Left hindlimb (tissue), 1 donor: ENCODE measurements around the gene RNU1-3.
"Not testable (repeated sequence)": the region's sequence is repeated elsewhere in the genome, so short reads cannot be mapped to it uniquely, and the experiment has no call there.

Source experiments
- DNase-seq: peaks from one replicate; pipeline ENCODE4 v3.0.0-alpha.2; 2018

RNU1-3 gene

DNA sequence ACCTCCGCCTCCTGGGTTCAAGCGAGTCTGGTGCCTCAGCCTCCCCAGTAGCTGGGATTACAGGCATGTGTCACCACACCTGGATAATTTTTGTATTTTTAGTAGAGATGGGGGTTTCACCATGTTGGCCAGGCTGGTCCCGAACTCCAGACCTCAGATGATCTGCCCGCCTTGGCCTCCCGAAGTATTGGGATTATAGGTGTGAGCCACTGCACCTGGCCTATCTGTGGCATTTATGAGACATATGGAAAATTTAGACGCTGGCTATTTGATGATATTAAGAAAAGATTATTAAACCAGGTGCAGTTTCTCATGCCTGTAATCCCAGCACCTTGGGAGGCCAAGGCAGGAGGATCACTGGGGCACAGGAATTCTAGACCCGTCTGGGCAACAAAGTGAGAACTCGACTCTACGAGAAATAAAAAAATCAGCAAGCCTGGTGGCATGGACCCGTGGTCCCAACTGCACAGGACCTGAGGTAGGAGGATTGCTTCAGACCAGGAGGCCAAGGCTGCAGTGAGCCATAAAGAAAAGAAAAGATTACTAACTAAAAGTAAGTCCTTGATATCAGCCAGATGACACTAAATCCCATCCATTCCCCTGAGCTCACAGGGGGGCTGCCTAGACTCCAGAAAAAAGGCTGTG is 30.1 kb downstream of the RNU1-3 start:
- not testable (repeated sequence) for DNase-seq

DNA sequence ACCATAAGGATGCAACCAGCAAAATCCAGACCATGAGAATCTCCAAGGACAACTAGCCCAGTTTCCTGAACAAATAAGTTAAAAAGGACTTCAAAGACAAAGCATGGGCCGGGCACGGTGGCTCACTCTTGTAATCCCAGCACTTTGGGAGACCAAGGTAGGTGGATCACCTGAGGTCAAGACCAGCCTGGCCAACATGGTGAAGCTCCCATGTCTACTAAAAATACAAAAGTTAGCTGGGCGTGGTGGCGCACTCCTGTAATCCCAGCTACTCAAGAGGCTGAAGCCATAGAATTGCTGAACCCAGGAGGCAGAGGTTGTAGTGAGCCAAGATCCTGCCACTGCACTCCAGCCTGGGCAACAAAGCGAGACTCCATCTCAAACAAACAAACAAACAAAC is 30.8 kb downstream of the RNU1-3 start:
- DNase-seq, result peak; percentile 19

GRCh38 chr1:16633540-16634282 is 33.0 kb downstream of the RNU1-3 start:
- DNase-seq, result not testable (repeated sequence)

DNA sequence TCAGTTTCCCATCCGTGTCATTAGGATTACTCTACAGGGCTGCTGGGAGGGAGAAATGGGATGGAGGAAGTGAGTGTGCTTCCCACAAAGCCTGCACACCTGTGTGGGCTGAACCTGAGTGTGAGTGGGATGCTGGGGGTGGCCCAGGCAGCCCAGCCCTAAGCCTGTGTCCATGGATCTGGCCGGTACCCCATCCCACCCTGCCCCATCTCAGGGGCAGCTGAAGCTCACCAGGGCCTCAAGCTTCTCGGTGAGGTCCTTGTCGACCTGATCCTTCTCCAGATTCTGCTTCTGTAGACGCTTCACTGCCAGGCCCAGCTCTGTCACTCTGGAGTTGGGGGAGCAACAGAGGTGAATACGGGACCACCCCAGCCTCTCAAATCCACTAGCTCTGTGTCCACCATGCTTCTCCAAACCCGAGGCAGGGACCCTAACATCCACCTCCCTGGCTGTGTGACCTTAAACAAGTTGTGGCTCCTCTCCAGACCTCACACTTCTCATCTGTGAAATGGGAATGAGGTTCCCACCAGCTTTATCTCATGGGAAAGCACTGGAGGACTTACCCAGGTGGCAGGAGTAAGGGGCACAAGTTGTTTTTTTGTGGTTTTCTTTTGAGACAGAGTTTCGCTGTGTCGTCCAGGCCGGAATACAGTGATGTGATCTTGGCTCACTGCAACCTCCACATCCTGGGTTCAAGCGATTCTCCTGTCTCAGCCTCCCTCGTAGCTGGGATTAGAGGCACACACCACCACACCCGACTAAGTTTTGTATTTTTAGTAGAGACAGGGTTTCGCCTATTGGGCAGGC is 34.5 kb downstream of the RNU1-3 start:
- not testable (repeated sequence) for DNase-seq

- DNase-seq, result peak; percentile 30
Measured at GRCh38 chr1:16631248-16632043, 35.3 kb downstream of the RNU1-3 start.

- peak; percentile 29 for DNase-seq
Measured at GRCh38 chr1:16630661-16631247, 36.0 kb downstream of the RNU1-3 start.

- DNase-seq, result peak; percentile 38
Measured at GRCh38 chr1:16629916-16630530, 36.7 kb downstream of the RNU1-3 start.

DNA sequence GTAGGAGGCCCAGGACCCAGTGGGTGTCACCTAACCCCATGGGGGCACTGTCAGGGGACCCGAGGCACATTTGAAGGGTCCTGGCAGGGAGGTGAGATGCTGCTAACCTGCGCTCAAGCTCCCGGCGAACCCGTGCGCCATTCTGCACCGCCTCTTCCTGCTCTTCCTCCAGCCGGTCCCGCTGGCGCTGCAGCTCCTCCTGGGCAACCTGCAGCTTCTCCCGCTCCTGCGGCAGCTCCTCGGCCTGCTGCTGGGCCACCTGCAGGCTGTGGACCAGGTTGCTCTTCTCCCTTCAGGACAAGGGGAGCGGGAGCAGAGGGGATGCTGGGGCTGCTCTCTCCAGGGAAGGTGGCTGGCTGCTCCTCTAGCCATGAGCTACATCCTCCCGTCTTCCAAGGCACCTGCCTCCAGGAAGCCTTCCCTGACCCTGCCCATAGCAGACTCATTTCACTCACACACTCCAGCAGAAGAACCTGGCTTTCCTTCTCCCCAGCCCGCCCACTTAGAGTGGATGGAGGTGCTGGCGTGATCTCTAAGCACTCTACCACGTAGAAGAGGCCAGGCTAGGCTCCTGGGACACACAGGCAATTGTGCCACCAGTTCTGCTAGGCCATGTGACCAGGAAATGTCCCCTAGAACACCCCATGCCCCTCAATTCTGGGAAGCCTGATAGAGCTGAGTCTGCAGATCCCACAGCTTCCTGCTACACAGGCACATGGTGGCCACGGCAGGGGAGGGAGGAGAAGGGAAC is 38.2 kb downstream of the RNU1-3 start:
- DNase-seq, result peak; percentile 32

GRCh38 chr1:16626409-16626983 is 40.3 kb downstream of the RNU1-3 start:
- not testable (repeated sequence) for DNase-seq

DNA sequence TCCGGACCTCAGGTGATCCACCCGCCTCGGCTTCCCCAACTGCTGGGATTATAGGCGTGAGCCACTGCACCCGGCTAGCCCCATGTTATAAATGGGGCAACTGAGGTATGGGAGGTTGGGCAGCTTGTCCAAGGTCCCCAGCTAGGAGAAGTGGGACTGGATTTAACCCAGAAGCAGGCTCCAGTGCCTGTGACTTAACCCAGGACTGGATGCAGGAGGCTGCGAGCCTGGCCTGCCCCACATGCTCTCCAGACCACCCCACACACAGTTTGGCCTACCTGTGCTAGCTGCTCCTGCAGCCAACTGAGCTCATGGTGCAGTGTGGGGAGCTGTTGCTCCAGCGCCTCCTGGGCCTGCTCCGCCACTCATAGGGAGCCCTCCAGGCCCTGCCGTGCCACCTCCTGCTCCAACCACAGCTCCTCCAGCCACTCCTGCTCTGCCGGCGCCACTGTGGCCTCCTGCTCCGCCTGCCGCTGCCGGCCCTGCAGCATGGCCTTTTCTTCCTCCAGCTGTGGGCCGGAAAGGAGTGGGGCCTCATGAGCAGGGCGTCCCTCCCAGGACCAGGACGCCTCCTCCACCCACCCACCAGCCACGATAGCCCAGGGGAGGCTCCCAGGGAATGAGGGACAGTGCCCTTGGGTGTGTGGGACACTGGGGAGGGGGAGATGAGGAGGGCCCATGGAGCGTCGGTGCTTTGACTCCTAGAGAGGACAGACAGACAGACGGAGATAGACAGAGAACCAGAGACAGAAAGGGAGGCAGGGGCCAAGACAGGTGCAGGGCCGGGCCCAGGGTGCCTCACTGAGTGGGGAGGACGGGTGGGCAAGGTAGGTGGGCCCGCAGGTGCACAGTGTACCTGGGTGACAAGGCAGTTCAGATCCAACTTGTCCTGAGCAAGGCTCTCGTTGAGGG is 41.0 kb downstream of the RNU1-3 start:
- DNase-seq, result peak; percentile 42

- peak; percentile 62 for DNase-seq
Measured at GRCh38 chr1:16623812-16624719, 42.7 kb downstream of the RNU1-3 start.

- DNase-seq, result peak; percentile 34
Measured at GRCh38 chr1:16623337-16623736, 43.4 kb downstream of the RNU1-3 start.

GRCh38 chr1:16621681-16622315 is 45.0 kb downstream of the RNU1-3 start:
- peak; percentile 25 for DNase-seq

- DNase-seq, result no peak
Measured at GRCh38 chr1:16621300-16621658, 45.5 kb downstream of the RNU1-3 start.

DNA sequence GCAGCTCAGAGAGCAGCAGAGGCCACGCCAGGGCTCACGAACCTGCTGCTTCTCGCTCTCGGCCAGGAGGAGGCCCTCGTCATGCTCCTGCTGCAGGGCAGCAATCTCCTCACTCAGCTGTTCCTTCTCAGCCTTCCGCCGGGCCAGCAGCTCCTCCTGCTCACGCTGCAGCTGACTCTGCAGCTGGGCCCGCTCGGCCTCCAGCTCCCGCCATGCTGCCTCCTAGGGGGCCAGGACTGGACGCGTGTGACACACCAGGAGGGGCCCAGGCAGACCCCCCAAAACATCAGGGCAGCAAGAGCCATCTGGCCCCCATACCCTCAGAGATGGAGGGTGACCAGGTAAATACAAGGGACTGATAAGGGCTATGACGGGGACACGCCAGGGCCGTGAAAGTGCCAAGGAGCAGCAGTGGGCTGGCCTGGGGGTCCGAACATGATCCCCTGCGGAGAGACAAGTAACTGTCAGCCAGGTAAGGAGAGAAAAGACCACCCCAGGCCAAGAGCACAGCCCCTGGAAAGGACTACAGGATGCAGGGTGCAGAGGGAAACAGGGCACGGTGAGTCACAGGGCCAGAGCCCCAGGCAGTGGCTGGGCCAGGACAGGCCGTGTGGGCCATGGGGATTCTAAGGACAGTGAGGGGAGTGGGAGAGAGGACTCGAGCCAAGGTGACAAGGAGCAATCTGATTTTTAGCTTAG is 46.8 kb downstream of the RNU1-3 start:
- DNase-seq, result peak; percentile 60

GRCh38 chr1:16618719-16619118 is 48.0 kb downstream of the RNU1-3 start:
- peak; percentile 26 for DNase-seq
